ENCODE data around the gene SI. TPM values are rescaled to one million over a fixed set of nuclear protein-coding genes. Genes with fewer than 3 reads are reported as not detected.

Gene SI
- not detected in 2 replicates for total RNA-seq (2014; rRNA removed; shearing (Covaris generic))

GRCh38 chr3:165078293-165078692 lies at the start of gene SI:
SI (minus strand) TSS chr3:165078496; CDS start chr3:165076012, 2,484 bp downstream.

Small RNAs within 50 kb of the gene (small RNA-seq; reads per million reads assigned to genes)
- gene RF00019 = not detected

Other genes starting within 250 kb of the SI start
- gene SLITRK3, start 117.9 kb upstream of the SI start, total RNA-seq (2014; rRNA removed; shearing (Covaris generic)) = 0.04 and 0.11 TPM in 2 replicates

All from A375 (cell line).